OCI-LY3 (cell line): ENCODE measurements around the gene CIAO2B.

Source experiments
- H2AFZ ChIP-seq: fragments of 200-600, 300-600 bp; shearing (Covaris generic); 2 replicates; pipeline ENCODE4 v1.6.0; 2014; ENCODE audit warnings: antibody characterized with exemption, low read depth, low read length
- H3K27ac ChIP-seq: fragments of 200-600, 300-600 bp; sonication (generic); 2 replicates; pipeline ENCODE4 v1.5.1; 2014; ENCODE audit warnings: mild to moderate bottlenecking, low read length, moderate library complexity, mixed read lengths
- H3K27me3 ChIP-seq: fragments of 200-600, 300-600 bp; sonication (generic); 2 replicates; pipeline ENCODE4 v1.6.1; 2014; ENCODE audit warnings: low read depth, low read length, mixed read lengths
- H3K36me3 ChIP-seq: fragments of 200-600, 300-600 bp; sonication (generic); replicated peaks from 2 replicates; pipeline ENCODE3; 2014; ENCODE audit warnings: low read depth, low read length, mixed read lengths
- H3K4me1 ChIP-seq: fragments of 300-600, 200-600 bp; sonication (generic); 2 replicates; pipeline ENCODE4 v1.6.1; 2014; ENCODE audit warnings: low read length, mixed read lengths
- H3K4me2 ChIP-seq: fragments of 200-600, 300-600 bp; sonication (generic); 2 replicates; pipeline ENCODE4 v1.6.1; 2014; ENCODE audit warnings: low read length, mixed read lengths
- H3K4me3 ChIP-seq: fragments of 300-600, 200-600 bp; sonication (generic); 2 replicates; pipeline ENCODE4 v1.5.1; 2014; ENCODE audit warnings: antibody characterized with exemption, mild to moderate bottlenecking, low read length, moderate library complexity
- H3K79me2 ChIP-seq: fragments of 300-600, 200-600 bp; shearing (Covaris generic); 2 replicates; pipeline ENCODE4 v1.6.1; 2014; ENCODE audit warnings: mild to moderate bottlenecking, low read length, mixed read lengths
- H3K9ac ChIP-seq: fragments of 300-600, 200-600 bp; shearing (Covaris generic); 2 replicates; pipeline ENCODE4 v1.6.0; 2014; ENCODE audit warnings: mild to moderate bottlenecking, low read length, moderate library complexity
- H3K9me3 ChIP-seq: fragments of 200-600, 300-600 bp; shearing (Covaris generic); 2 replicates; pipeline ENCODE4 v1.6.1; 2014; ENCODE audit warnings: low read length, mixed read lengths; ENCODE audit not compliant: insufficient read depth
- H4K20me1 ChIP-seq: fragments of 200-600, 300-600 bp; sonication (generic); 2 replicates; pipeline ENCODE4 v1.6.1; 2016; ENCODE audit warnings: low read length, mixed read lengths; ENCODE audit not compliant: insufficient read depth
- EZH2phosphoT487 ChIP-seq: fragments of 200-600 bp; shearing (Covaris generic); IDR thresholded peaks from 2 replicates; pipeline ENCODE4 v1.6.1; 2018; ENCODE audit warnings: antibody characterized with exemption, mixed run types, low read depth
- TF ChIP-seq, protein P1 (sequence below): fragments of 200-600, 300-600 bp; sonication (generic); IDR thresholded peaks from 2 replicates; pipeline ENCODE4 v1.5.1; 2014; ENCODE audit warnings: antibody characterized with exemption, low read length, low read depth

CIAO2B gene

DNA sequence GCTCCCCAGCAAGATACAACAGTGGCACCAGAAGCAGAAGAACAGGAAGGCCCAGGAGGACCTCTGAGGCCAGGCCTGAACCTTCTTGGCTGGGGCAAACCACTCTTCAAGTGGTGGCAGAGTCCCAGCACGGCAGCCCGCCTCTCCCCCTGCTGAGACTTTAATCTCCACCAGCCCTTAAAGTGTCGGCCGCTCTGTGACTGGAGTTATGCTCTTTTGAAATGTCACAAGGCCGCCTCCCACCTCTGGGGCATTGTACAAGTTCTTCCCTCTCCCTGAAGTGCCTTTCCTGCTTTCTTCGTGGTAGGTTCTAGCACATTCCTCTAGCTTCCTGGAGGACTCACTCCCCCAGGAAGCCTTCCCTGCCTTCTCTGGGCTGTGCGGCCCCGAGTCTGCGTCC is 38.8 kb upstream of the CIAO2B start:
- Histone ChIP-seq H3K27me3 (no peaks in the 10 kb centered on the region), H2AFZ (no peak overlapping the region), H4K20me1 (no peaks in the 10 kb centered on the region), H3K4me2 (no peak overlapping the region), H3K9me3 (no peaks in the 10 kb centered on the region), H3K36me3 (no peaks in the 10 kb centered on the region), H3K4me3 (no peak overlapping the region), H3K4me1 (no peaks in the 10 kb centered on the region), H3K79me2 (no peaks in the 10 kb centered on the region), H3K27ac (no peak overlapping the region), H3K9ac (no peak overlapping the region)
- TF ChIP-seq, protein P1, sequence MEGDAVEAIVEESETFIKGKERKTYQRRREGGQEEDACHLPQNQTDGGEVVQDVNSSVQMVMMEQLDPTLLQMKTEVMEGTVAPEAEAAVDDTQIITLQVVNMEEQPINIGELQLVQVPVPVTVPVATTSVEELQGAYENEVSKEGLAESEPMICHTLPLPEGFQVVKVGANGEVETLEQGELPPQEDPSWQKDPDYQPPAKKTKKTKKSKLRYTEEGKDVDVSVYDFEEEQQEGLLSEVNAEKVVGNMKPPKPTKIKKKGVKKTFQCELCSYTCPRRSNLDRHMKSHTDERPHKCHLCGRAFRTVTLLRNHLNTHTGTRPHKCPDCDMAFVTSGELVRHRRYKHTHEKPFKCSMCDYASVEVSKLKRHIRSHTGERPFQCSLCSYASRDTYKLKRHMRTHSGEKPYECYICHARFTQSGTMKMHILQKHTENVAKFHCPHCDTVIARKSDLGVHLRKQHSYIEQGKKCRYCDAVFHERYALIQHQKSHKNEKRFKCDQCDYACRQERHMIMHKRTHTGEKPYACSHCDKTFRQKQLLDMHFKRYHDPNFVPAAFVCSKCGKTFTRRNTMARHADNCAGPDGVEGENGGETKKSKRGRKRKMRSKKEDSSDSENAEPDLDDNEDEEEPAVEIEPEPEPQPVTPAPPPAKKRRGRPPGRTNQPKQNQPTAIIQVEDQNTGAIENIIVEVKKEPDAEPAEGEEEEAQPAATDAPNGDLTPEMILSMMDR: no peak
- no peak for TF ChIP-seq EZH2phosphoT487

GRCh38 chr16:66970775-66971720 is 36.8 kb upstream of the CIAO2B start:
- H3K79me2 ChIP-seq: no peaks in the 10 kb centered on the region
- H3K27ac ChIP-seq: no peak overlapping the region
- H3K4me3 ChIP-seq: no peak overlapping the region
- H3K27me3 ChIP-seq: no peaks in the 10 kb centered on the region
- no peaks in the 10 kb centered on the region for H4K20me1 ChIP-seq
- no peak overlapping the region for H3K9ac ChIP-seq
- no peaks in the 10 kb centered on the region for H3K9me3 ChIP-seq
- H3K4me2 ChIP-seq: no peak overlapping the region
- H3K36me3 ChIP-seq: peaks cover 7% of the 10 kb centered on the region
- H2AFZ ChIP-seq: no peak overlapping the region
- no peaks in the 10 kb centered on the region for H3K4me1 ChIP-seq
- no peak for TF ChIP-seq EZH2phosphoT487
- TF ChIP-seq, protein P1: no peak

GRCh38 chr16:66968847-66969246 is 34.6 kb upstream of the CIAO2B start:
- no peak overlapping the region for H3K27ac ChIP-seq
- no peak overlapping the region for H3K4me2 ChIP-seq
- TF ChIP-seq, protein P1: no peak
- TF ChIP-seq EZH2phosphoT487: no peak
- no peaks in the 10 kb centered on the region for H3K27me3 ChIP-seq
- H3K9ac ChIP-seq: no peak overlapping the region
- no peaks in the 10 kb centered on the region for H4K20me1 ChIP-seq
- H3K4me1 ChIP-seq: no peaks in the 10 kb centered on the region
- H3K36me3 ChIP-seq: peaks cover 12% of the 10 kb centered on the region
- no peak overlapping the region for H2AFZ ChIP-seq
- no peak overlapping the region for H3K4me3 ChIP-seq
- H3K79me2 ChIP-seq: no peaks in the 10 kb centered on the region
- no peaks in the 10 kb centered on the region for H3K9me3 ChIP-seq

GRCh38 chr16:66964049-66964448 is 29.8 kb upstream of the CIAO2B start:
- peaks cover 11% of the 10 kb centered on the region for H3K4me1 ChIP-seq
- H3K36me3 ChIP-seq: peaks cover 23% of the 10 kb centered on the region
- H3K27me3 ChIP-seq: no peaks in the 10 kb centered on the region
- H3K9me3 ChIP-seq: no peaks in the 10 kb centered on the region
- H2AFZ ChIP-seq: no peak overlapping the region
- H3K79me2 ChIP-seq: peaks cover 17% of the 10 kb centered on the region
- TF ChIP-seq, protein P1: no peak
- TF ChIP-seq EZH2phosphoT487: no peak
- H3K9ac ChIP-seq: no peak overlapping the region
- H3K27ac ChIP-seq: no peak overlapping the region
- H4K20me1 ChIP-seq: no peaks in the 10 kb centered on the region
- no peak overlapping the region for H3K4me2 ChIP-seq
- H3K4me3 ChIP-seq: no peak overlapping the region
